GM12891 (cell line): ENCODE measurements around the gene CD72.

Experiments
- PAX5 ChIP-seq: IDR thresholded peaks from 2 replicates; pipeline ENCODE4 v1.6.1; 2011; ENCODE audit warnings: low read length, moderate library complexity, mild to moderate bottlenecking; ENCODE audit not compliant: insufficient read depth, severe bottlenecking
- POLR2A ChIP-seq: IDR thresholded peaks from 2 replicates; pipeline ENCODE4 v1.6.1; 2011; ENCODE audit warnings: low read depth, low read length, control low read depth
- POLR2AphosphoS5 ChIP-seq: IDR thresholded peaks from 2 replicates; pipeline ENCODE4 v1.6.1; 2011; ENCODE audit warnings: low read depth, low read length, control low read depth
- POU2F2 ChIP-seq: IDR thresholded peaks from 2 replicates; pipeline ENCODE4 v1.6.1; 2011; ENCODE audit warnings: low read depth, mild to moderate bottlenecking, control low read depth, low read length, moderate library complexity
- TAF1 ChIP-seq: IDR thresholded peaks from 2 replicates; pipeline ENCODE4 v1.6.1; 2011; ENCODE audit warnings: low read depth, low read length, control low read depth

- TF ChIP-seq POLR2A, result no peak
- TF ChIP-seq POU2F2, result no peak
- no peak for TF ChIP-seq TAF1
- no peak for TF ChIP-seq POLR2AphosphoS5
- no peak for TF ChIP-seq PAX5
These were observed 55.1 kb downstream of the CD72 start for GRCh38 chr9:35562895-35563780.
